ENCODE data around the gene HS3ST3A1.

The HS3ST3A1 gene

GRCh38 chr17:13601776-13602551, at the start of gene HS3ST3A1:
HS3ST3A1 (minus strand) TSS chr17:13601929; CDS start chr17:13601129, 800 bp downstream.
- no peak for DNase-seq (ENCODE audit: low read depth in 2 of 2)

GRCh38 chr17:13650096-13650675, 48.5 kb upstream of the HS3ST3A1 start:
- no peak for DNase-seq (ENCODE audit: low read depth in 2 of 2)

- no peak for DNase-seq (ENCODE audit: low read depth in 2 of 2)
Observed at GRCh38 chr17:13647543-13648021, 45.9 kb upstream of the HS3ST3A1 start.

- no peak for DNase-seq (ENCODE audit: low read depth in 2 of 2)
Observed at GRCh38 chr17:13646969-13647542, 45.3 kb upstream of the HS3ST3A1 start.

GRCh38 chr17:13646411-13646810, 44.7 kb upstream of the HS3ST3A1 start:
- DNase-seq (ENCODE audit: low read depth in 2 of 2) = no peak

GRCh38 chr17:13643180-13643579, 41.5 kb upstream of the HS3ST3A1 start:
- no peak for DNase-seq (ENCODE audit: low read depth in 2 of 2)

GRCh38 chr17:13642188-13642587, 40.5 kb upstream of the HS3ST3A1 start:
- DNase-seq (ENCODE audit: low read depth in 2 of 2) = no peak

GRCh38 chr17:13640551-13640950, 38.8 kb upstream of the HS3ST3A1 start:
- DNase-seq (ENCODE audit: low read depth in 2 of 2) = no peak

GRCh38 chr17:13638855-13639458, 37.2 kb upstream of the HS3ST3A1 start:
- no peak for DNase-seq (ENCODE audit: low read depth in 2 of 2)

- no peak for DNase-seq (ENCODE audit: low read depth in 2 of 2)
Observed at GRCh38 chr17:13636951-13637350, 35.2 kb upstream of the HS3ST3A1 start.

- no peak for DNase-seq (ENCODE audit: low read depth in 2 of 2)
Observed at GRCh38 chr17:13635951-13636350, 34.2 kb upstream of the HS3ST3A1 start.

GRCh38 chr17:13634021-13634420, 32.3 kb upstream of the HS3ST3A1 start:
- no peak for DNase-seq (ENCODE audit: low read depth in 2 of 2)

GRCh38 chr17:13631529-13631928, 29.8 kb upstream of the HS3ST3A1 start:
- DNase-seq (ENCODE audit: low read depth in 2 of 2) = no peak

GRCh38 chr17:13626703-13627102, 25.0 kb upstream of the HS3ST3A1 start:
- no peak for DNase-seq (ENCODE audit: low read depth in 2 of 2)

- DNase-seq (ENCODE audit: low read depth in 2 of 2) = no peak
Observed at GRCh38 chr17:13619462-13619861, 17.7 kb upstream of the HS3ST3A1 start.

- DNase-seq (ENCODE audit: low read depth in 2 of 2) = no peak
Observed at GRCh38 chr17:13616031-13616430, 14.3 kb upstream of the HS3ST3A1 start.

- DNase-seq (ENCODE audit: low read depth in 2 of 2) = no peak
Observed at GRCh38 chr17:13609941-13610340, 8.2 kb upstream of the HS3ST3A1 start.

- no peak for DNase-seq (ENCODE audit: low read depth in 2 of 2)
Observed at GRCh38 chr17:13601322-13601775, 380 bp downstream of the HS3ST3A1 start.

GRCh38 chr17:13600475-13601321, 1.0 kb downstream of the HS3ST3A1 start:
- DNase-seq (ENCODE audit: low read depth in 2 of 2) = no peak

- no peak for DNase-seq (ENCODE audit: low read depth in 2 of 2)
Observed at GRCh38 chr17:13599864-13600263, 1.9 kb downstream of the HS3ST3A1 start.

GRCh38 chr17:13599168-13599577, 2.6 kb downstream of the HS3ST3A1 start:
- DNase-seq (ENCODE audit: low read depth in 2 of 2) = no peak

Data from stimulated activated CD8-positive, alpha-beta memory T cell treated with anti-CD3 and anti-CD28 coated beads, Interleukin-7, amount 100 ng/mL, for 1 hour (primary cell).